Measurements from ENCODE around the gene CPVL. TPM values are rescaled to one million over a fixed set of nuclear protein-coding genes. Genes with fewer than 3 reads are reported as not detected.

The CPVL gene
- total and polyA plus RNA-seq, 2 experiments from 2014 or later: 31.9 to 37.8 TPM

- Histone ChIP-seq H2AFZ (no peak overlapping the region), H3K27ac (ENCODE audit: low read depth) (no peak overlapping the region)
- ATAC-seq: no peak
These were observed 132.4 kb downstream of the CPVL start for GRCh38 chr7:29013931-29014330.

More at GRCh38 chr7:29013931-29014330, 132.4 kb downstream of the CPVL start:
- Histone ChIP-seq H3K79me2 (replicated peaks; ENCODE audit: insufficient read depth) (no peaks in the 10 kb centered on the region), H3K4me1 (ENCODE audit: insufficient read depth) (no peaks in the 10 kb centered on the region), H3K27me3 (ENCODE audit: insufficient read depth) (no peaks in the 10 kb centered on the region), H3K36me3 (ENCODE audit: insufficient read depth) (no peaks in the 10 kb centered on the region), H3K4me2 (no peak overlapping the region), H3K9me2 (ENCODE audit: insufficient read depth) (0 out of 2 replicates have a peak, but pooled peaks cover 6% of the 10 kb centered on the region), H3K4me3 (no peak overlapping the region), H3F3A (replicated peaks; ENCODE audit: low read depth) (no peaks in the 10 kb centered on the region), H4K20me1 (replicated peaks; ENCODE audit: insufficient read depth) (no peaks in the 10 kb centered on the region)
- no peak overlapping the region for H3K4me3 Mint-ChIP-seq
- no peaks in the 10 kb centered on the region; the same call in 2 of the 3 replicates for H3K36me3 Mint-ChIP-seq (ENCODE audit: low read depth)
- TF ChIP-seq JUNB (IDR thresholded peaks at IDR 0.05; ENCODE audit: unreplicated experiment): no peak
- TF ChIP-seq REST (IDR thresholded peaks at IDR 0.05; ENCODE audit: unreplicated experiment): no peak
- no peak for TF ChIP-seq NANOG (IDR thresholded peaks at IDR 0.05; ENCODE audit: borderline replicate concordance)
- no peak for TF ChIP-seq CTCF (conservative IDR thresholded peaks at IDR 0.05; ENCODE audit: low read depth in 2 of 2)
- no peak for TF ChIP-seq ZNF331 (CRISPR knock-in tag; IDR thresholded peaks at IDR 0.05; ENCODE audit: low read depth)
- no peak for TF ChIP-seq CREB1 (CRISPR knock-in tag; IDR thresholded peaks at IDR 0.05; ENCODE audit: low read depth)
- TF ChIP-seq ZNF114 (CRISPR knock-in tag; IDR thresholded peaks at IDR 0.05): no peak
- TF ChIP-seq STAT1 (IDR thresholded peaks at IDR 0.05; ENCODE audit: unreplicated experiment): no peak
- no peak for TF ChIP-seq EZH2 (IDR thresholded peaks at IDR 0.05; ENCODE audit: low read depth, unreplicated experiment)
- no peaks in the 10 kb centered on the region; the same call in 2 of the 3 replicates for H3K9me3 Mint-ChIP-seq
- no peak for DNase-seq (ENCODE audit: low spot score)
- no peaks in the 10 kb centered on the region; the same call in 2 of the 3 replicates for H3K4me1 Mint-ChIP-seq
- H3K27me3 Mint-ChIP-seq (ENCODE audit: insufficient read depth, low read depth, poor library complexity): no peaks in the 10 kb centered on the region
- no peak overlapping the region for H3K27ac Mint-ChIP-seq
